Testis (tissue), 3 donors: ENCODE measurements around the gene RPGRIP1. TPM values are rescaled to one million over a fixed set of nuclear protein-coding genes. Genes with fewer than 3 reads are reported as not detected.

Source experiments
- DNase-seq: peaks from one replicate; pipeline ENCODE4 v3.0.0-alpha.2; 2019
- H3K27ac ChIP-seq, 2 donors: fragments of 200-600 bp; sonication (generic); one replicate each; pipeline ENCODE4 v1.5.1; 2019
- H3K27me3 ChIP-seq: fragments of 200-600 bp; sonication (generic); one replicate; pipeline ENCODE4 v1.5.1; 2019
- H3K36me3 ChIP-seq: fragments of 200-600 bp; sonication (generic); one replicate; pipeline ENCODE4 v1.5.1; 2017; ENCODE audit warnings: low read depth; ENCODE audit errors: missing control alignments
- H3K4me1 ChIP-seq: fragments of 200-600 bp; sonication (generic); one replicate; pipeline ENCODE4 v1.5.1; 2019
- H3K4me3 ChIP-seq, 2 donors: fragments of 200-600 bp; sonication (generic); one replicate each; pipeline ENCODE4 v1.5.1; 2017 to 2019
- H3K9me3 ChIP-seq: fragments of 200-600 bp; sonication (generic); one replicate; pipeline ENCODE4 v1.5.1; 2017
- POLR2A ChIP-seq: fragments of 450-650 bp; IDR thresholded peaks from one replicate; pipeline ENCODE4 v1.6.1; 2017; ENCODE audit warnings: antibody characterized with exemption, mild to moderate bottlenecking, moderate library complexity
- WGBS, 2 donors: methylation state at CpG; one replicate each; pipeline ENCODE4 v1.1.5; 2018; 5-methylcytosine and 5-hydroxymethylcytosine counted together
- intact Hi-C: fragments of 100-400 bp; cut with DNase I; formaldehyde crosslinking; loops from one replicate; pipeline ENCODE4 v1.15.1; 2023; ENCODE audit warnings: low total_unique reads
- polyA plus RNA-seq: library from polyadenylated mRNA; stranded (reverse); fragments of 350-450 nt; fragmentation: Illumina TruSeq; extraction: RNeasy Lipid Tissue Mini Kit (QIAGEN cat#74804); gene quantifications from one replicate; pipeline ENCODE4 v1.2.3, GENCODE V29; 2014; ENCODE audit warnings: low read depth, low replicate concordance; ENCODE audit not compliant: insufficient read depth
- total RNA-seq, 2 donors: library from RNA; depleted of rRNA; stranded (reverse); fragments of >200 nt; gene quantifications; one replicate each; pipeline ENCODE4 v1.2.3, GENCODE V29; 2016
- TF ChIP-seq, protein P1 (sequence below), 3 experiments: fragments of 450-650 bp in 2 of 3; fragments of 200-600 bp in 1 of 3; sonication (generic) in 1 of 3; IDR thresholded peaks; one replicate each; pipeline ENCODE4 v1.5.1; 2016 to 2019; ENCODE audit warnings: antibody characterized with exemption in 3 of 3, mild to moderate bottlenecking in 2 of 3, moderate library complexity in 1 of 3

The RPGRIP1 gene
- total and polyA plus RNA-seq, 3 donors from 2014 or later: 35.7 to 110 (median 38.9) TPM

DNA sequence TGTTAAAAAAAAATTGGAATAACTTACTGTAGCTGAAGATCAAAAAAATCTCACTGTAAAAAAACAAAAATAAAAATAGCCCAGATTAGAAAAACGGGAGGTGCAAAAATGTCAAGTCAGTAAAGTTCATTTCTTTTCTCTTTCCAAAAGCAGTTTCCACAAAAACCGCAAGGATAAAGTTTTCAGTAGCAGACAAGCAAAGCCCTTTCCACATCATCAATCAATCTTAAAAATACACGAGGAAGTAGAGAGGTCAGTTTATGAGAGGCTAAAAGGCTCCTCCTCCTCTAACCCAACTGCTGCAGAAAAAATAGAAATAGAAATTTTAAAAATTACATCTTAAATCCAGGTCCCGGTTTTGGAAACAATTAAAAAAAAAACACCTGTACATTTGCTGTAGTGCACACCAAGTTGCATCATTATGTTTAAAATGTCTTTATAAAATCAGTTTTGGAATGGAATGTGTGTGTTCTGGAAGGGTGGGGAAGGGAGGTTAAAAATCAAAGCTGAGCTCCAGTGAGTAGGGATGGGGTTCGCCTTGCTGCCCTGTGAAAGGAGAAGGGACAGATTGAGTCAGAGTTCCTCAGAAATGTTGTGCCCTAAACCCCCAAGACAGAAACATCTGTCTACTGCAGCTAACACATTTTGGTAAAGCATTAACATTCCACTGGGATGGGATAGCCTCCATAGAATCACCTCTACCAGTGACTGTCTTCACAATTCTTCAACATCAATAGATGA is 16.4 kb upstream of the RPGRIP1 start:
- peaks cover 31% of the 10 kb centered on the region for H3K4me1 ChIP-seq
- TF ChIP-seq POLR2A: no peak
- TF ChIP-seq, protein P1, sequence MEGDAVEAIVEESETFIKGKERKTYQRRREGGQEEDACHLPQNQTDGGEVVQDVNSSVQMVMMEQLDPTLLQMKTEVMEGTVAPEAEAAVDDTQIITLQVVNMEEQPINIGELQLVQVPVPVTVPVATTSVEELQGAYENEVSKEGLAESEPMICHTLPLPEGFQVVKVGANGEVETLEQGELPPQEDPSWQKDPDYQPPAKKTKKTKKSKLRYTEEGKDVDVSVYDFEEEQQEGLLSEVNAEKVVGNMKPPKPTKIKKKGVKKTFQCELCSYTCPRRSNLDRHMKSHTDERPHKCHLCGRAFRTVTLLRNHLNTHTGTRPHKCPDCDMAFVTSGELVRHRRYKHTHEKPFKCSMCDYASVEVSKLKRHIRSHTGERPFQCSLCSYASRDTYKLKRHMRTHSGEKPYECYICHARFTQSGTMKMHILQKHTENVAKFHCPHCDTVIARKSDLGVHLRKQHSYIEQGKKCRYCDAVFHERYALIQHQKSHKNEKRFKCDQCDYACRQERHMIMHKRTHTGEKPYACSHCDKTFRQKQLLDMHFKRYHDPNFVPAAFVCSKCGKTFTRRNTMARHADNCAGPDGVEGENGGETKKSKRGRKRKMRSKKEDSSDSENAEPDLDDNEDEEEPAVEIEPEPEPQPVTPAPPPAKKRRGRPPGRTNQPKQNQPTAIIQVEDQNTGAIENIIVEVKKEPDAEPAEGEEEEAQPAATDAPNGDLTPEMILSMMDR (IDR thresholded peaks at IDR 0.05): no peak
- no peaks in the 10 kb centered on the region for H3K27me3 ChIP-seq
- intact Hi-C loops: loop anchor here (10.0 kb wide), 1 partner anchor 121 kb away; the partner anchor contains the start of gene SUPT16H
- H3K4me3 ChIP-seq: no peak overlapping the region
- H3K36me3 ChIP-seq: no peaks in the 10 kb centered on the region
- no peaks in the 10 kb centered on the region for H3K9me3 ChIP-seq
- no peak overlapping the region for H3K27ac ChIP-seq
- DNase-seq: no peak
- WGBS, 2 donors: 36 to 47% methylated on average over 5 of the region's 5 CpGs

DNA sequence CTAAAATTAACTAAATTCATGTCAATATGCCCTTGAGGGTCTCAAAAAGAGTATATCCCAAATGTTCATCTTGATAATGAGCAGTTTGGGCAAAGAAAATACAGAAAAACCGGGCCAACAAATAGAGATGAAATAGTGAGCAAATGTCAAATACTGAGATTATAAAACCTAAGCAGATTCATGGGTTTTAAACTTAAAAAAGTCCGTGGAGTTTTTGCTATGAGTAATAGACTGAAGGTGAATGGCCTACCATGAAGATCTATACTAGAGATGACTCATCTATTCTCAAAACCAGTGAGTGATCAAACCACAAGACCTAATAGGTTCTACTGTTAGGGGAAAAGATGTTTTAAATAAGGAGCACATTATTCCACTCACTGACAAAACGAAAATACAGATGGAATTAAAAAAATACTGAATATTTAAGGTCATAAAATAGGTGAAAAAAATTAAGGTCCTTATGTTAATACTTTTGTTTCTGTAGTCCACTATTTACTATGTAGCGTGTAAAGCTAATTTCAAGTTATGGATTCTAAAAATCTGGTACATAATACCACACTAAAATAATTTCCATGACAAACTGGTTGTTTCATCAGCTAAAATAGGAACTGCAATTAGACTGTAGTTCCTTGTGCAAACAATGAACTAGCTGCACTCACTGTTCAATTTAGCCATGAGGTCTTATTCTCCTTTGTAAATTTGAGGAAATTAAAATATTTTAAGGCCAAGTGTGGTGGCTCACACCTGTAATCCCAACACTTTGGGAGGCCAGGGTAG is 15.7 kb upstream of the RPGRIP1 start:
- no peak overlapping the region for H3K27ac ChIP-seq
- H3K4me3 ChIP-seq: no peak overlapping the region
- H3K36me3 ChIP-seq: no peaks in the 10 kb centered on the region
- H3K9me3 ChIP-seq: no peaks in the 10 kb centered on the region
- TF ChIP-seq, protein P1 (IDR thresholded peaks at IDR 0.05): no peak
- no peak for TF ChIP-seq POLR2A
- no peaks in the 10 kb centered on the region for H3K27me3 ChIP-seq
- intact Hi-C loops: loop anchor here (10.0 kb wide), 1 partner anchor 121 kb away; the partner anchor contains the start of gene SUPT16H
- 47 to 62% methylated on average over 4 of the region's 4 CpGs for WGBS, 2 donors
- DNase-seq: no peak
- H3K4me1 ChIP-seq: peaks cover 31% of the 10 kb centered on the region

DNA sequence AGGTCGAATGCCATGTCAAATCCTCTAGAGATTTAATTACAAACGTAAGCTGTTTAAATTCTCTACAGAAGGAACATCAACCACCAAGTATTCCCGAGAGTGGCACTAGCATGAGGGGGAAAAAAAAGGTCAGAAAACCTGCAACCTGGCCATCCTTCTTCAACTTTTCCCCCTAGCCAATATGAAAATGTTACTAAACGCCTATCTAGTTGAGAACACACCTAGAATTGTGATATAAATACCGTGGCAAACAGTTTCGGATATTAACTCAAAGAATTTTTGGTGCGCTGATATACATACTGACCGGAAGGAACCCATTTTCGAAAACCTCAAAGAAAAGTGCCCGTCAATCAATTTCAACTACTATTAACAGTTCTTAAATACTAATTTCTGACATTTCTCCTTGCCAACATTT is 12.4 kb upstream of the RPGRIP1 start:
- Histone ChIP-seq H3K27ac (peak overlapping the region; percentile 16 to 96), H3K36me3 (no peaks in the 10 kb centered on the region), H3K4me3 (peak overlapping the region in 1 of 2 donors; percentile 84), H3K27me3 (no peaks in the 10 kb centered on the region), H3K4me1 (peaks cover 29% of the 10 kb centered on the region), H3K9me3 (no peaks in the 10 kb centered on the region)
- TF ChIP-seq POLR2A: no peak
- TF ChIP-seq, protein P1 (IDR thresholded peaks at IDR 0.05): no peak
- no peak for DNase-seq
- 4 to 6% methylated on average over 10 of the region's 10 CpGs for WGBS, 2 donors
- intact Hi-C loops: loop anchor here (10.0 kb wide), 1 partner anchor 117 kb away; the partner anchor contains the start of gene SUPT16H

DNA sequence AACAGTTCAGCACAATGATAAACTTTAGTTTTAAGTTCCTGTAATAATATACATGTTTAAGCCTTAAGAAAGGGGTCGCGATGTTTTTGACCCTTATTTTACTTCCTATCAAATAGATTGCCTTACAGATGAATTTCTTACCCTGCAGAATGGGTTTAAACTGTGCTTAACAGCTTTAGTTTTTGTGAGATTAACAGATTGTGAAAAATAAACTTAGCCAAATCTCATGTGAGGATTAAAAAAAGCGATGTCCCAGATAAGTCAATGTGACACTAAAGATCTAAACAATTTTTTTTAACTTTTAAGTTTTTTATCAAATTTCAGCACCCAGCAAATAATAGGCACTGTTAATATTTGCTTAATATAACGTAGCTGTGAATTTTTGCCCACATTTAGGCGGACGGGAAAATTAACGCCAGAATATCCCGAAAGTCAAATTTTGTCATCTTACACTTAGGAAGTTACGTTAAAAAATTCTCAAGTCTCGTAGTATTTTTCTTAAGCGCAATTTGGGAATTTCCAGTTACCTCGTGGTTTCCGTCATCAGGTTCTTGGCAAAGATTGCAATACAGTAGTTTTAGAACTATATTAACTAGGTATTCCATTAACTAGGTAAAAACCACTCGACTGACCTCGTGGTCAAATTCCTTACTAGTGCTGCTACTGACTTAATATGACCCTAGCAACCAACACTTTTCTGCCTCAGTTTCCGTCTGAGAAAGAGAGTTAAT is 11.8 kb upstream of the RPGRIP1 start:
- Histone ChIP-seq H3K9me3 (no peaks in the 10 kb centered on the region), H3K4me3 (peak overlapping the region; percentile 72 to 84), H3K36me3 (no peaks in the 10 kb centered on the region), H3K27ac (peak overlapping the region; percentile 96 to 97), H3K27me3 (no peaks in the 10 kb centered on the region), H3K4me1 (peaks cover 25% of the 10 kb centered on the region)
- TF ChIP-seq POLR2A: no peak
- TF ChIP-seq, protein P1 (IDR thresholded peaks at IDR 0.05): no peak
- intact Hi-C loops: loop anchor here (10.0 kb wide), 1 partner anchor 117 kb away; the partner anchor contains the start of gene SUPT16H
- 1 to 2% methylated on average over 16 of the region's 16 CpGs for WGBS, 2 donors
- no peak for DNase-seq
